GM21526 (cell line): Measurements from ENCODE around the gene JAG2.

Experiments used
- ATAC-seq: cut with Tn5 transposase; IDR thresholded peaks from one replicate; pipeline ENCODE4 v1.9.1; 2021; ENCODE audit warnings: moderate library complexity; ENCODE audit not compliant: unreplicated experiment, low FRiP score

Gene JAG2

DNA sequence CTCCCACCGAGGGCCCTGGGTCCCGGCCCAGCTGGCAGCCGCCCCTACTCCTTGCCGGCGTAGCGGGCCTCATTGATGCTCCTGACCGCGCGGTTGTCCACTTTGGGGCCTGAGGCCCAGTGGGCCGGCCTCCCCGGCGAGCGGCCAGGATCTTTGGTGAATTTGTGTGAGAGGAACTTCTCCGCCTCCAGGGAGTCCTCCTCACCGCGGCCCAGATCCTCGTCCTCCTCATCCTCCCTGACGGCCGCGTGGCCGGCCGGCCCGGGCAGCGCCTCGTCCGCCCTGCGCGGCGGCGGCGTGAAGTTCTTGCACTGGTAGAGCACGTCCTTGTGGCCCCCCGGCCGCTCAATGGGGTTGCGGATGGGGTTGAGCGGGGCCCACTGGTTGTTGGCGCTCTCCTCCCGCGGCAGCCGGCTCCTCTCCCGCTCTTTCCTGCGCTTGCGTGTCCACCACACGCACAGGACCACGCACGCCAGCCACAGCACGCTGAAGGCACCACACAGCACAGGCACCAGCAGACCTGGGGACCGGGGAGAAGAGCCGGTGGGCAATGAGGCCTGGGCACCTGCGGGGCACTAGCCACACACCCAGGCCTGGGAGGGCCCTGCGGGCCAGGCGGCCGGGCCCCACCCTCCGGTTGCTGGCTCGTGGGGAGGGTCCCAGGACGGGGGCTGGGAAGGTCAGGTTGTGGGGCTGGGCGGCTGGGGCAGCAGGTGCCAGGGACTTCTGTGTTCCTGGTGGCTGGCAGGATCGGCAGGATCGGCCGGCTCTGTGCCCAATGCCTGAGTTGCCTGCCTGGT is 25.7 kb downstream of the JAG2 start:
- no peak for ATAC-seq

DNA sequence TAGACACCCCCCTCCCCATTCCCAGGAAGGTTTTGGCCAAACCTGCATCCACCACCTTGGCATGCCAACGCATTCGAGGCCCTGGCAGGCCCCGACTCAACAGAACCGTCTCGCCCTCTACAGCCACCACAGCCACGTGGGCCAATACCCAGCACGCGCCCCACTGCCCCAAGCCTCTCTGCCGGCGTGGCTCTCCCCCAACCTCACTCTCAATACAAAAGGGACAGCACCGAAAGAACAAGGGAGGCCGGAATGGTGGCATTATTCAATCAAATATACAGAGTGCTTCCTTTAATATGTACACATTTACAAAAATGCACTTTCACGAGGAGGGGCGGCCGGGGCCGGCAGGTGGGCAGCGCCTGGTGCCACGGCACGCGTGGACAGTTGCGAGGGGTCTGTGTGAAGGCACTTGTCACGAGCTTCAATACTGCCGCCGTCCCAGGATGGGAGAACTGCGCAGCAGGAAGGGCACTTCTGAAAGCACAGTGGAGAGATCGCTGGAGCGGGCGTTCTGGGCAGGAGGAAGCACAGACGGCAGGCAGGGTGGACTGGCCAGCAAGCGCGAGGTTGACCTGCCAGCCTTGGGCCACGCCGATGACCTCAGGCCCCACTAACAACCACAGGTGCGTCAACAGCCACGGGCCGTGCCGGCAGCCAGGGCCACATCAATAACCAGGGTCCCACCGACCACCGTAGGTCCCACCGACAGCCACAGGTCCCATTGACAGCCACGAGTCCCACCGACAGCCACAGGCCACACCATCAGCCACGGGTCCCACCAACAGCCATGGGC is 26.9 kb downstream of the JAG2 start:
- no peak for ATAC-seq

DNA sequence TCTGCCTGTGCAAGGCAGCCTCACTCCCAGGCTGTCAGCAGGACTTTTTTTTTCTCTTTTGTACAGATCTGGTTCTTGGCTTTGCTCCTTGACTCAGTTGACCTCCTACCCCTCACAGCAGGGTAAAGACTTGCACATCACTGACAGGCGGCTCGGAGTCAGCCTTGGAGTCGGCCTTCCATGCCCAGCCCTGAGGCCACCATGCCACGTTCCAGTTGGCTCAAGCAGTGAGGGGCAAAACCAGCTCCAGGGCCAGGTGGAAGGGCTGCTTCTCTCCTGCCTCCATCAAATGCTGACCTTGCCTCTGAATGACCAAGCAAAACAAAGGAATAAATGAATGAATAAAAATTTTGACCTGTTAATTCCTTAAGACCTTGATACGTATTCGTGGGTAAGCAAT is 27.6 kb downstream of the JAG2 start:
- no peak for ATAC-seq

DNA sequence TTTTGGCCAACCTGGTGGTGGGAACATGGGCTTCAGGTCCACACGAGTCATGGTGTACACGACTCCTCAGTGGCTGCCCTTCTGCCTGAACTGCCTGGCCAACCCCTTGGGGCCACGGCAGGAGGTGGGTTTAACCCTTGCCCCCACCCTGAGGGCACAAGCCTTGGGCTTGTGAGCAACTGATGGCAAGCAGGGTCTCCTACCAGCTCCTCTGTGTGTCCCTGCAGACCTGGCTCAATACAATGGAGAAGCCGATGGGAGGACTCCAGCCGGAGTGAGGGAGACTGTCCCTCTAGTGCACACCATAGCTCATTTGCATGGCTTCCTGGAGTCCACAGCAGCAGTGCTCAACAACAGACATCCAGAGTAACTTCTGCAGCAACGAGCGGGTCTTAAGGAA is 28.0 kb downstream of the JAG2 start:
- ATAC-seq: no peak

DNA sequence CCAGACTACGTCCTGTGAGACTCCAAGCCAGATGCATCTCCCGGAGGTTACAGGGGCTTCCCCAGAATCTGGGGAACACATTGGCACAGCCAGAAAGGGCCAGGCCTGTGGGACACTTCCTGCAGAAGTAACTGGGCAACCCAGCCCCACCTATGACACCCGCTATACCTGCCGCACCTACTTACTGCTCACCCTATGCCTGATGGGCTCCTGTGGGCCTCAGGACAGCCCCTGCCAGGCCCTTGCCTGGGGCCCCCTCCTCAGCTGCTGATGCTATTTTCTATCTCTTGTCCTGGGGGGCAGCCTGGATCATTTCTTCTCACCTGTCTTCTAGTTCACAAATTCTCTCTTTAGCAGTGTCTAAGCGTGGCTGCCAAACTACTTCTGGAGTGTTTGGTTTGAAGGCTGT is 28.7 kb downstream of the JAG2 start:
- ATAC-seq: no peak

DNA sequence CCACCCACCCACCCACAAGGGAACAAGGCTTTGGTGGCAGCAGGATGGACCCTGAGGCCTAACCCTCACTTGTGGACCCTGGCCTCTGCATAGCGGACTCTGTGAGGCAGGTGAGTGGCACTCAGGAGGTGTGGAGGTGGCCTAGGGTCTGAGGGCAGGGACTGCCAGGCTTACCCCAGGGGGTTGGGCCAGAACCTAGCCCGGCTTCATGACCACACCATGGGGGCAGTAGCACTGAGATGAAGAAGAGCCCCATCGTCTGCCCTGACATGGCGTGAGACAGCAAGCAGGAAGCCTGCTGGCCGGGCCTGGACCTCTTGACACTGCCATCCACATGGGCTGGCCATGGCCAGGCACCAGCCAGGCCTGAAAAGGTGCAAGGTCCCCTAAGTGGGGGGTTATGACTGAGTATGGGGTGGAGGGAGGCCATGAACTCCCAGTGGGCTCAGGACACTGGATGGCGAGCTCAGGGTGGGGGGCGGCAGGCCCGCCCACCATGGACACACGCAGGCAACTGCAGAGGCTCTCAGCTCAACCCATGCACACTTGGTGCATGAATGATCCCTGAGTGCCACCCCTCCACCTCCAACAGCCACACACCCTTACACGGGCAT is 29.3 kb downstream of the JAG2 start:
- ATAC-seq: no peak

DNA sequence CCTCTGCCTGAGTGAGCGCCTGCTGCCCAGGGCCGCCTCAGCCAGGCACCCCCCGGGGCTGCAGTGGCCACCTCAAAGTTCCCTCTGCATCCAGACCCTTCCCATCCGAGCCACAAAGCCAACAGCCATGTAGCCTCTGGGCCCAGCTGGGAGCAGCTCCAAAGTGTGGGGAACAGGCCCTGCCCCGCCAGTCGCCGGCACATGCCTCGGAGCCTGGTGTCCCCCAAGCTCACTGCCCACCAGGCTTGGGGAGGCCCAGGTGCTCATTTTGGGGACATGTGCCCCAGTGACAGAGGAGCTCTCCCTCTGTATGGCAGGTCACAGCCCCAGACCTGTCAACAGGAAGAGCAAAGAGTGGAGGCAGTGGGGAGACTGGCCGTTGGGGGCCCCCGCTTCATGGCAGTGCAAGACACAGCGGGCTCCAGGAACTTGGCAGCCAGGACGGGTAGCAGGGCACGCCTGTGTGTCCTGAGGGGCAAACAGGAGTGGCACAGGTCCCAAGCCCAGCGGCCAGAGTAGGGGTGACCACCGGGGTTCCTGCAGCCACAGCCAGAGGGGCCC is 29.9 kb downstream of the JAG2 start:
- ATAC-seq: no peak

DNA sequence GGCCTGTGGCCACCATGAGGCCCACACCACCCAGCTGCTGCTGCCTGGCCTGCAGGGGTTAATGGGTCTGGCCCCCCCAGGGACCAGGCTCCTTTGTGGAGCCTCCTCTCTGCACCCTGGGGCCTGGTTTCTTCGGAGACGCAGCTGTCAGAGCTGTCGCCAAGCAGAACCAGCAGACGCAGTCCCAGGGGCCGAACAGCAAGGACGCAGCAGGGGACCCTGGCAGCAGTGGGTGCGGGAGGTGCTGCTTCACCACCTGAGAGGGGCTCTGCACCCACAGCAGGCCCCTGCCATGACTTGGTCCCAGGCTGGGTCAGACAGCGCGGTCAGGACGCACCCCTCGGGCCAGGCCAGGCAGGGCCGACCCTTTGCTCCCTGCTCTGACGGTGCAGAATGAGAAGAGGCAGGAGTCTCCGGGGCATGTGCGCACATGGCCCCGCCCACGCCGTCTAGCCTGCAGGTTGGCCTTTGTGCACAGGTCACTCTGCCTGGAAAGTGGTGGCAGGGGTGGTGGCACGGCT is 30.5 kb downstream of the JAG2 start:
- ATAC-seq: no peak

DNA sequence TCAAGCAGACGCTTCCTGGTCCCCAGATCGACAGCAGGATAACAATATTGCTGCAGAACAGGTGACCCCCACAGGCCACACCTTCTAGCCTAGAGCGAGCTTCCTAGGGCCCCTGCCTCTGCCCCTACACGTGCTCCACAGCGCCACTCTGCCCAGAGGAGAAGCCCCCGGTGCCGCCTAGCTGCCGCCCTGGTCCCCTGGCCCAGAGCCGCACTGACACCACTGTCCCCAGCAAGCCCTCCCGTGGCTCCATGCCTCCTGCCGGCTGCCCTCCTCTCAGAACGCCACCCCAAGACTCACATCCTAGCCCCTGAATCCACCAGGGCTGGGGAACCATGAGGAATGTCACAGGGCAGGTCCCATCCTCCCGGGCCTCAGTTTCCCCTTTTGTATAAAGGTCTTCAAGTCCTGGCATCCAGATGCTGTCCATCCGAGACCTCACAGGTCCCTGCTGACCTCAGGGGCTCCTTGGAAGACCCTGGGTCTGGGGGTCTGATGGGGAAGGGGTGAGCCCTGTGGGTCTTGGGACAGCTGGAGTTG is 31.0 kb downstream of the JAG2 start:
- ATAC-seq: no peak

DNA sequence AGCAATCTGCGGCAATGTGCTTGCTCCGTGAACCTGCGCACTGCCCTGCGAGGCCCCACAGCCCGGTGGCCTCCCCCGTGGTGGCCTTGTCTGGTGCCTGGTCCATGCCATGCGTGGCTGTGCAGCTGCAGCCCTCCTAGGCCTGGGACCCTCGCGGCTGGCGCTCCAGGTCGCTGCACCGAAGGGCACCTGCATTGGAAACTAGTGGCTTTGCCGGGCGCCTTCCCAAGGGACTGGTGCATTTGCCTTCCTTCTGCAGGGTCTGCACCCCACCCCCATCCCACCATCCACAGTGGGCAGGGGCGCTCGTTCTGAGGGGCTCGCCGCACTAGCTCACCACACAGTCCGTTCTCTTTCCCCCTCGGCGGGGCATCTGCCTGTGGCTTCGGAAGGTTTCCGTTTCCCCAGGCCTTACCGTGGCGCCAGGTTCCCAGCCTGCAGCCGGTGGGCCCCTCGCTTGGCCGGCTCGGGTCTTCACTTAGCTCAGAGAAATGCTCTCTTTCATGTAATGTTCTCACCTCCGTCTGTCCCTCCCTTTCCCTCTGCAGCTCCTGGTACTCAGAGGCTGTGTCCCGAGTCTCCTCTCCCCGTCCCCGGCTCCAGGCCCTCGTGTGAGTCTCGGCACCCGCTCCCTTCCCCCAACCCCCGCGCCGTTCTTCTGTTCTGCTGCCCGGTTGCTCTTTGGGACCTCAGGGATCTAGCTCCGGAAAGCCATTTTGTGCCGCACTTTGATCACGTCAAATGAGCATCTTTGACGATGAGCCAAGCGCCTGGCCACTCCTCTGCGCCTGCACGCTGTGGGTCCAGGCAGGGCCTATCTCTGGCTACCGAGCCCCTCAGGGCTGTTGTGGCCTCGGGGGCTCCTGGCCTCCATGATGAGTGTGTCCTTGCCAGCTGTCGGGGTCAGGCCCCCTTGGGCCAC is 31.9 kb downstream of the JAG2 start:
- ATAC-seq: no peak

DNA sequence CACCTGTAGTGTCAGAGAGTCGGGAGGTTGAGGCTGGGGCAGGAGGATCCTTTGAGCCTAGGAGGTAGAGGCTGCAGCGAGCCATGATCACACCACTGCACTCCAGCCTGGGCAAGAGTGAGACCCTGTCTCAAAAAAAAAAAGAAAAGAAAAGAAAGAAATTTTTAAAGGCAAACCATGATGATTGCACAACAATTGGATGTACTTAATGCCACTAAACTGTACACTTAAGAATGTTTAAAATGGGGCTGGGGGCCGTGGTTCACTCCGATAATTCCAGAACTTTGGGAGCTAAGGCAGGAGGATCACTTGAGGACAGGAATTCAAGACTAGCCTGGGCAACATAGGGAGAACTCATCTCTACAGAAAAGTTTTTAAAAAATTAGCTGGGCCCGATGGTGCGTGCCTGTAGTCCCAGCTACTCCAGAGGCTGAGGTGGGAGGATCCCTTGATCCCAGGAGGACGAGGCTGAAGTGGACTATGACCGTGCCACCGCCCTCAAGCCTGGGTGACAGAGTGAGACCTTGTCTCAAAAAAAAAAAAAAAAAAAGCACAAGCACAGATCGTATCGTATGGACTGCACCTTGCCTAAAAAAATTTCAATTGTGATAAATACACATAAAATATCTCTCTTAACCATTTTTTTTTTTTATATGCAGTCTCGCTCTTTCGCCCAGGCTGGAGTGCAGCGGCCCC is 32.7 kb downstream of the JAG2 start:
- ATAC-seq: no peak

DNA sequence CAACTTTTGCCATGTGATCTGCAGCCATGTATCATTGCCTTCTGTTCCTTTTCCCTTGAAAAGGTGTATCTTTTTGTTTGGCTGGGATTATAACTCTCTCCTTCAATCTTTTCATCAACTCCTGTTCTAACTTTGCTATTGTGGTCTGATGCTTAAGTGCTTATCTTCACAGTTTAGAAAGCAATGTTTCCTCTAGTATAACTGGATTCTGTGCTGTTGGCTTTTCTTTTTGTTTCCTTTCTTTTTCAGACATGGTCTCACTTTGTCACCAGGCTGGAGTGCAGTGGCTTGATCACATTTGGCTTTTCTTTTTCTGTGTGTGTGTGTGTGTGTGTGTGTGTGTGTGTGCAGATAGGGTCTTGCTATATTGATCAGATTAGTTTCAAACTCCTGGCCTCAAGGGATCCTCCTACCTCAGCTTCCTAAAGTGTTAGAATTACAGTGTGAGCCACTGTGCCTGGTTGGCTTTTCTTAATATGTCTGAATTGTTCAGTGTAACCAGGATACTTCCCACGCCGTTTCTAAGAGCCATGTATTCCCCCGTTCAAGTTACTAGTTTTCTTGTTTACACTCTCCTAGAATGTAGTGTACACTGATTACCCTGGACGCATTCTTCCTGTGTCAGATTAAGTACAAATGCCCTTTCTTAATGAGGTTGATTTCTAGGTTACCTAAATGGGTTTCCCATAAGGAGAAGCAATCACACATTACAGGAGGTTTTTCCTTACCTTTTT is 35.5 kb downstream of the JAG2 start:
- no peak for ATAC-seq

DNA sequence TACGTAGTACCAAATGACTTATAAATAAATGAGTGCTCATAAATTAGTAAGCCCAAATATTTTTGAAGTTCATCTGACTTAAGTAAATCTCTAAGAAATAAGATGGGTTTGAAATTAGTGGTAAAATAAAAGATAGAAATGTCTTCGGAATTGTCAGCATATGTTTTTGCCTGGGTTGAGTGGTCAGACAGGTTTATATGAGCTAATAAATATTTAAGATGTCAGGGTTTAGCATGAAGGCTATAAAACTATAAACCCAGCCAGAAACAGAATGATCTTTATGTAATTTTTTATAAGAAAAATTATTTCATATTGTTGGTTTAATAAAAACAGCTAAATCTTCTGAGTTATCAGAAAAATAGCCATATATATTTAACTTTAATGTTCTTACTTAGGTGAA is 37.3 kb downstream of the JAG2 start:
- no peak for ATAC-seq

DNA sequence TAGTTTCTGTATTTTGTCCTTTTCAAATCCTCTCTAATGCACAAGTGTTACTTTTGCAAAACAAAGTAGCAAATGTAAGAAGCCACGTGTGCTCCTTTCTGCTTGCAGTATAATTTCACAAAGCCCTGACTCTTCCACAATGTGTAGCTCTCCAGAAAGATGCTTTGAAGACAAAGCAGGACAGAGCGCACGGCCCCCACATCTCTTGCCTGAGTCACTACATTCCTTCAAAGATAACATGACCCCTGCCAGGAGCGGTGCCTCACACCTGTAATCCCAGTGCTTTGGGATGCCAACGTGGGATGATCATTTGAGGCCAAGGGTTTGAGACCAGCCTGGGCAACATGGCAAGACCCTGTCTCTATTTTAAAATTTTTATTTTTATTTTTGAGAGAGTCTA is 40.5 kb downstream of the JAG2 start:
- no peak for ATAC-seq

DNA sequence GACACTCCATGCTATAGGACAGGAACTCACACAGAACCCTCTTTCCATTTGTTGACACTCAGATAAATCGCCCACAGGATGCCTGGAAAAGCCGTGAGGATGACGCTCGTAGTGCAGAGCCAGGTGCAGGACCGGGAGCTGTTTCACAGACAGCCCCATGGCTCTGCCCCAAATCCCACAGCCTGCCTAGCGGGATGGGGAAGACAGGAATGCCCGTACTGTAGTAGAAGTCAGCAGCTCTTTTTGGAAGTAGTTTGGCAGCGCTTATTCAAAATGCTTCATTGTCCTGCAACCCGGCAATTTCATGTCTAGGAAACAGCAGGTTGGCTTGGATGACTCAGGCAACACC is 41.6 kb downstream of the JAG2 start:
- ATAC-seq: no peak

DNA sequence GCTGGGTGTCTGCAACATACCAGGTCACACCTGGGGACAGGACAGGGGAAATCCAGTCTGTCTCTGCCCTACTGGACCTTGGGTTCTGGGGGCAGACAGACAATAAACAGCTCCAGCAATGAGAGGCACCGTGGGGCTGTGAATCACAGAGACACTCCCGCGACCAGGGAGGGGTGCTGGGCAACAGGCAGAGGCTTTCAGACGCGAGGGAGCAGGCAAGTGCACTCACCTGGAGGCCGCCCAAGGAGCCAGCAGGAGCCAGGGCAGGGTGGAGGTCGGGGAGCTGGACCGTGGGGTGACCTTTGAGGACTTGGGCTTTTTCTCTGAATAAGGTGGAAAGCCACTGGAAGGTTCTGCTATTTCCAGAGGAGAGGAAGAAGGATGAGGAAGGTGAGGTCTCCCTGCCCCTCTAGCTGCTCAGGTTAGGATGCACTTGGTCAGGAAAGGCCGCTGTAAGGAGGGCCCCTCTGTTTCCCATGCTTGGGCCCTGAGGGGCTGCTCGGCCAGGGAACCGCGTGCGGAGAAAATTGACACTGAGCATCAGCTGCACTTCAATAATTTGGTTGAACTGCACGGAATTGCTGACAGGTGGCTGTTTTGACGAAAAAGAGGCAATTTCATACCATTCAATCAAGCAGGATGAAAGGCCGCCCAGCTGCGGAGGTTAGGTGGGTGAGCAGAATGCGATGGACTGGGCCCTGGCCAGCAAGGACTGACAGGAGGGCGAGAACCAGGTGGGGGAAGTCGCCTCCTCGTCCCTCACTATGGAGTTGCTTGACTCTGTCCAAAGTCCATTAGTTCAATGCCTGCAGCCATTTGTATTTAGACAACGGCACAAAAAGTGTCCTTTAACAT is 42.2 kb downstream of the JAG2 start:
- no peak for ATAC-seq

DNA sequence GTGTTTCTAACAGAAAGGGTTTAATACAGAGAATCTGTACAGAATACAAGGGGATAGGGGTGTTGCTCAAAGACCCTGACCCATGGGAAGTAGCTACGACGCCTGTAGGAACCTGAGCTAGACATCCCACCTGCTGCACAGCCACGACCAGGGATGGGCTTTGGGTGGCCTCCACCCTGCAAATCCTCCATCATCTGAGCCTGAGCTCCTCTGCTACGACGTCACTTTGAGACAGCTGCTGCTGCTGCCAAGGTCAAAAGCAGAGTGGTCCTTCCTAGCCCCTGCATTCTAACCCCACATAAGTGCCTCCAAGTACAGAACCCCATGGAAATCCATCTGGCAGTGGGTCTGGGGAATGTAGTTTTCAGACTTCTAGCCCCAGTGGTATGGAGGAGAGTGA is 43.8 kb downstream of the JAG2 start:
- ATAC-seq: no peak
